ENCODE results near the gene LRRN1.

The LRRN1 gene

DNA sequence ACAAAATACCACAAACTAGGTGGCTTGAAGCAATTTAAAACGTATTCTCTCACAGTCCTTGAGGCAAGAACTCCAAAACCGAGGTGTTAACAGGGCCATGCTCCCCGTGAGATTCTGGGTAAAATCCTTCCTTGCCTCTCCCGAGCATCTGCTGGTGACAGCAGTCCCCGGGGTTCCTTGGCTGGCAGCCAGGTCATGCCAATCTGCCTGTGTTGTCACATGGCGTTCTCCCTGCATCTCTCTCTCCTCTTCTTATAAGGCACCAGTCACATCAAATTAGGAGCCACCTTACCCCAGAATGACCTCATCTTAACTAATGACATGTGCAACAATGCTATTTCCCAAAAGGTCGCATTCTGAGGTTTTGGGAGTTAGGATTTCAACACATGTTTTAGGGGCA, 26.3 kb upstream of the LRRN1 start:
- Histone ChIP-seq H3K4me1 (ENCODE audit: low read length) (no peaks in the 10 kb centered on the region), H3K27ac (ENCODE audit: low read length) (no peak overlapping the region), H3K4me3 (ENCODE audit: low read length) (no peak overlapping the region), H3K9me3 (replicated peaks; ENCODE audit: insufficient read depth, low read length) (no peaks in the 10 kb centered on the region), H3K79me2 (ENCODE audit: low read length) (no peaks in the 10 kb centered on the region), H3K9ac (ENCODE audit: low read length) (no peak overlapping the region), H3K4me2 (ENCODE audit: low read depth, low read length) (no peak overlapping the region), H3K9me2 (replicated peaks; ENCODE audit: insufficient read depth, low read length) (no peaks in the 10 kb centered on the region), H2AFZ (ENCODE audit: low read length) (no peak overlapping the region), H3K36me3 (replicated peaks; ENCODE audit: insufficient read depth, low read length) (no peaks in the 10 kb centered on the region), H3K27me3 (replicated peaks; ENCODE audit: insufficient read depth, low read length) (no peaks in the 10 kb centered on the region), H3F3A (ENCODE audit: insufficient read depth, low read length) (no peaks in the 10 kb centered on the region), H4K20me1 (ENCODE audit: insufficient read depth, low read length) (no peaks in the 10 kb centered on the region)
- no peak for DNase-seq
- TF ChIP-seq EZH2phosphoT487 (IDR thresholded peaks at IDR 0.05; ENCODE audit: low read length) (no peak), EZH2 (optimal IDR thresholded peaks at IDR 0.05; ENCODE audit: low read depth, low read length) (no peak)
- TF ChIP-seq, protein P1, sequence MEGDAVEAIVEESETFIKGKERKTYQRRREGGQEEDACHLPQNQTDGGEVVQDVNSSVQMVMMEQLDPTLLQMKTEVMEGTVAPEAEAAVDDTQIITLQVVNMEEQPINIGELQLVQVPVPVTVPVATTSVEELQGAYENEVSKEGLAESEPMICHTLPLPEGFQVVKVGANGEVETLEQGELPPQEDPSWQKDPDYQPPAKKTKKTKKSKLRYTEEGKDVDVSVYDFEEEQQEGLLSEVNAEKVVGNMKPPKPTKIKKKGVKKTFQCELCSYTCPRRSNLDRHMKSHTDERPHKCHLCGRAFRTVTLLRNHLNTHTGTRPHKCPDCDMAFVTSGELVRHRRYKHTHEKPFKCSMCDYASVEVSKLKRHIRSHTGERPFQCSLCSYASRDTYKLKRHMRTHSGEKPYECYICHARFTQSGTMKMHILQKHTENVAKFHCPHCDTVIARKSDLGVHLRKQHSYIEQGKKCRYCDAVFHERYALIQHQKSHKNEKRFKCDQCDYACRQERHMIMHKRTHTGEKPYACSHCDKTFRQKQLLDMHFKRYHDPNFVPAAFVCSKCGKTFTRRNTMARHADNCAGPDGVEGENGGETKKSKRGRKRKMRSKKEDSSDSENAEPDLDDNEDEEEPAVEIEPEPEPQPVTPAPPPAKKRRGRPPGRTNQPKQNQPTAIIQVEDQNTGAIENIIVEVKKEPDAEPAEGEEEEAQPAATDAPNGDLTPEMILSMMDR (IDR thresholded peaks at IDR 0.05; ENCODE audit: low read length) = no peak

DNA sequence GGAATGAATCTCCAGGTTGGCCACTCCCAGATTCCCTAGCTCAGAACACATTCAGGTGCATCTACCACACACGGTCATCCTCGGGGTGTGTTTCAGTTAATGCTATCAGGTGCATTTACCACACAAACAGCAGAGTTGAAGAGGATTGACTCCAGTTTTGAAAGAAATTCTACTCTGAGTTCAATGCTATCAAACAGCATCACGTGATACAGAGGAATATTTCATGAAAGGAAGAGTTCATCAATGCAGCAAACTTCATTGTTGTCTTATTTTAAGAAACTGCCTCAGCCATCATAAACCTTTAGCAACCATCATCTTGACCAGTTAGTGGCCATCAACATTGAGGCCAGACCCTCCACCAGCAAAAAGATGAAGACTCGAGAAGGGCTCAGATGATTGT, 22.6 kb upstream of the LRRN1 start:
- Histone ChIP-seq H3F3A (ENCODE audit: insufficient read depth, low read length) (no peaks in the 10 kb centered on the region), H3K9me2 (replicated peaks; ENCODE audit: insufficient read depth, low read length) (no peaks in the 10 kb centered on the region), H3K9me3 (replicated peaks; ENCODE audit: insufficient read depth, low read length) (no peaks in the 10 kb centered on the region), H4K20me1 (ENCODE audit: insufficient read depth, low read length) (no peaks in the 10 kb centered on the region), H3K9ac (ENCODE audit: low read length) (no peak overlapping the region), H3K4me2 (ENCODE audit: low read depth, low read length) (no peak overlapping the region), H2AFZ (ENCODE audit: low read length) (no peak overlapping the region), H3K79me2 (ENCODE audit: low read length) (no peaks in the 10 kb centered on the region), H3K4me1 (ENCODE audit: low read length) (no peaks in the 10 kb centered on the region), H3K27ac (ENCODE audit: low read length) (no peak overlapping the region), H3K36me3 (replicated peaks; ENCODE audit: insufficient read depth, low read length) (no peaks in the 10 kb centered on the region), H3K4me3 (ENCODE audit: low read length) (no peak overlapping the region), H3K27me3 (replicated peaks; ENCODE audit: insufficient read depth, low read length) (no peaks in the 10 kb centered on the region)
- no peak for TF ChIP-seq EZH2phosphoT487 (IDR thresholded peaks at IDR 0.05; ENCODE audit: low read length)
- no peak for TF ChIP-seq EZH2 (optimal IDR thresholded peaks at IDR 0.05; ENCODE audit: low read depth, low read length)
- TF ChIP-seq, protein P1 (IDR thresholded peaks at IDR 0.05; ENCODE audit: low read length) = no peak
- no peak for DNase-seq

DNA sequence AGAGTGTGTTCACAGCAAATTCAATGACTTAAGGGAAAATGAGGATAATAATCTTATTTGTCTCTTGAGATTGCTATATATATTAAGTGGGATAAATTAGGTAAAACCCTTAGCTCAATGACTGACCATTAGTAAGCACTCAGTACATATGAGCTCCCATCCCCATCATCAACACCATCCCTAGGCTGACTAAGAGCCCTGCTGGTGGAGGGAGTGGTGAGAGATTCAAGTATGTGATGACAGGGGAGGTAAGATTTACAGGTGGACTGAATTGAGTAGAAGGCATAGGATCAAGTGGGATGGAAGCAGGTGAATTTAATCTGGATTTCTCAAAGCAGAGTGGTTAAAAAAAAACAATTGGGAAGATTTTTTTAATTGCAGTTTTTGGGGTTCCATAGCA, 21.0 kb upstream of the LRRN1 start:
- TF ChIP-seq, protein P1 (IDR thresholded peaks at IDR 0.05; ENCODE audit: low read length) = no peak
- TF ChIP-seq EZH2phosphoT487 (IDR thresholded peaks at IDR 0.05; ENCODE audit: low read length) = no peak
- no peak for TF ChIP-seq EZH2 (optimal IDR thresholded peaks at IDR 0.05; ENCODE audit: low read depth, low read length)
- Histone ChIP-seq H3K4me1 (ENCODE audit: low read length) (no peaks in the 10 kb centered on the region), H3F3A (ENCODE audit: insufficient read depth, low read length) (no peaks in the 10 kb centered on the region), H3K36me3 (replicated peaks; ENCODE audit: insufficient read depth, low read length) (no peaks in the 10 kb centered on the region), H3K9me2 (replicated peaks; ENCODE audit: insufficient read depth, low read length) (no peaks in the 10 kb centered on the region), H4K20me1 (ENCODE audit: insufficient read depth, low read length) (no peaks in the 10 kb centered on the region), H3K4me3 (ENCODE audit: low read length) (no peak overlapping the region), H3K27me3 (replicated peaks; ENCODE audit: insufficient read depth, low read length) (no peaks in the 10 kb centered on the region), H2AFZ (ENCODE audit: low read length) (no peak overlapping the region), H3K9me3 (replicated peaks; ENCODE audit: insufficient read depth, low read length) (no peaks in the 10 kb centered on the region), H3K79me2 (ENCODE audit: low read length) (no peaks in the 10 kb centered on the region), H3K9ac (ENCODE audit: low read length) (no peak overlapping the region), H3K4me2 (ENCODE audit: low read depth, low read length) (no peak overlapping the region), H3K27ac (ENCODE audit: low read length) (no peak overlapping the region)
- no peak for DNase-seq

All from MM.1S (cell line).